22Rv1 (cell line): ENCODE results near the gene SNTB2.
A peak's percentile ranks its signal among the peaks of the same experiment; 100 is the strongest.

Experiments used
- H3K27ac ChIP-seq: fragments of 450-650 bp; 2 replicates; pipeline ENCODE4 v1.5.1; 2017
- ZFX ChIP-seq: fragments of 450-650 bp; IDR thresholded peaks from 2 replicates; pipeline ENCODE4 v1.6.1; 2017; ENCODE audit warnings: antibody characterized with exemption, borderline replicate concordance
- TF ChIP-seq, protein P1 (sequence below): fragments of 450-650 bp; IDR thresholded peaks from 2 replicates; pipeline ENCODE4 v1.5.1; 2017; ENCODE audit warnings: mild to moderate bottlenecking

SNTB2 gene

DNA sequence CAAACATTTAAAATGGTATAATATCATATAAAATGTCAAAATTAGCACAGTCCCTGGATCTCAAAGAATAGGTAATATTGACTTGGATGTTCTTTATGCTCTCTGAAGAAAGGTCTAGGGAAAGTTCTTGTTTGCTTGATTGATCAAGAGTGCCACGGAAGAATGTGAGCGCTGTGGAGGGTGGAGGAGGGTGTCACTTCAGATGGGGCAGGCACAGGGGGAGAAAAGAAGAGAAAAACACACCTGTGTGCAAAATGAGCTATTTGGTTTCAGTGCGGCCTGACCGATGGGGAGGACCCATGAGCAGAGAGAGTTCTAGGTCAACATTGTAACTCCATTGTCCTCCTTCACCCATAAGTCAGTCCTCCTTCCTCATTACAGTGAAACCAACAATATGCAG lies 115.3 kb downstream of the SNTB2 start:
- H3K27ac ChIP-seq = no peak overlapping the region
- TF ChIP-seq, protein P1, sequence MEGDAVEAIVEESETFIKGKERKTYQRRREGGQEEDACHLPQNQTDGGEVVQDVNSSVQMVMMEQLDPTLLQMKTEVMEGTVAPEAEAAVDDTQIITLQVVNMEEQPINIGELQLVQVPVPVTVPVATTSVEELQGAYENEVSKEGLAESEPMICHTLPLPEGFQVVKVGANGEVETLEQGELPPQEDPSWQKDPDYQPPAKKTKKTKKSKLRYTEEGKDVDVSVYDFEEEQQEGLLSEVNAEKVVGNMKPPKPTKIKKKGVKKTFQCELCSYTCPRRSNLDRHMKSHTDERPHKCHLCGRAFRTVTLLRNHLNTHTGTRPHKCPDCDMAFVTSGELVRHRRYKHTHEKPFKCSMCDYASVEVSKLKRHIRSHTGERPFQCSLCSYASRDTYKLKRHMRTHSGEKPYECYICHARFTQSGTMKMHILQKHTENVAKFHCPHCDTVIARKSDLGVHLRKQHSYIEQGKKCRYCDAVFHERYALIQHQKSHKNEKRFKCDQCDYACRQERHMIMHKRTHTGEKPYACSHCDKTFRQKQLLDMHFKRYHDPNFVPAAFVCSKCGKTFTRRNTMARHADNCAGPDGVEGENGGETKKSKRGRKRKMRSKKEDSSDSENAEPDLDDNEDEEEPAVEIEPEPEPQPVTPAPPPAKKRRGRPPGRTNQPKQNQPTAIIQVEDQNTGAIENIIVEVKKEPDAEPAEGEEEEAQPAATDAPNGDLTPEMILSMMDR = no peak
- no peak for TF ChIP-seq ZFX

DNA sequence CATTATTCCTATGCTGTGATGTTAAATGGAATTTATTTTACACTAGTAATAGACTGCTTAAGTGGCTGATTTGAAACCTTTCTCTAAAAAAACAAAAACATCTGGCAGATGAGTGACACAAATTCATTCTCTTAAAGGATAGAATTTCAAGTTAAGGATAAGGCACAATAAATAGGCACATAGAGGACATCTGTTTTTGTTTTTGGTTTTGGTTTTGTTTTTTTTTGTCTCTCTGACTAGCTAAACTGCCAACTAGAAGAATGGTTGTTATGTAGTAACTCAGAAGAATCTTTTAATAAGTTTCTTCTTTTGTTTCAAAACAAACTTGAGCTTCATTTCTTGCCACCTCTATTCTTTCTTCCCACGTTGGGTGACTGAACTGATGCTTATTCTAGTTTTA lies 119.1 kb downstream of the SNTB2 start:
- TF ChIP-seq, protein P1 = no peak
- TF ChIP-seq ZFX = no peak
- H3K27ac ChIP-seq = no peak overlapping the region

DNA sequence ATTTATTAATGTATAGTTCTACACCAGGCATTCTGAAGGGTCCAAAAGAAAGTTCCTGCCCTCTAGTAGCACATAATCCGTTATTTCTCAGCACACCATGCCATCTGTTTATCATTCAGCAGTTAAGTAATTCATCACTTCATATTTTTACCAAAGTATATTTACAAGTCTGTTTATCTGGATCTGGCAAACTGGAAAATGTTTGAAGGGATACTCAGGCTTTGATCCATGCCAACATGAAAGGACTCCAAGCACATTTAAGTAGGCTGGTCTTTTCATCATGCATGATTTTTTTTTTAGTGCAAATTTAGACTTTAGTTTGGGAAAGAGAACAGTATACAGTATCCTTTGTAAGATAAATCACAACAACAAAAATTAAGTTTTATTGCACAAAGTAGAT lies 120.1 kb downstream of the SNTB2 start:
- H3K27ac ChIP-seq = no peak overlapping the region
- TF ChIP-seq, protein P1 = no peak
- TF ChIP-seq ZFX = no peak

DNA sequence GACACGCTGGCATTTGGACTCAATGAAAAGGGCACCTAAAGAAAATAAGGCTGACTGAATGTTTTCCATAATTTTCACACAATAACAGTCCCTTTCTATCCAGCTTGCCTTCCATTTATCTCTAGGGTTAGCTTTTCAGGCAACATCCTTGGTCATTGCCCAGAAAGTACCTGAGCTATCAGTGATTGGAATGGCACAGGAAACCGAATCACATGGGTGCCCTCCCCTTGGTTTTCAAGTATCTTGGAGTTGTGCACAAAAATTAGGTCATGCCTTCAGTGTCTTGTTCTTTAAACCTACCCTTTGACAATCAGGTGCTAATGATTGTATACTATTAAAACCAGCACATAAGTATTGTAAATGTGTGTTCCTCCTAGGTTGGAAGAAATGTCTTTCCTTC lies 120.9 kb downstream of the SNTB2 start:
- no peak overlapping the region for H3K27ac ChIP-seq
- TF ChIP-seq ZFX = no peak
- TF ChIP-seq, protein P1 = no peak

DNA sequence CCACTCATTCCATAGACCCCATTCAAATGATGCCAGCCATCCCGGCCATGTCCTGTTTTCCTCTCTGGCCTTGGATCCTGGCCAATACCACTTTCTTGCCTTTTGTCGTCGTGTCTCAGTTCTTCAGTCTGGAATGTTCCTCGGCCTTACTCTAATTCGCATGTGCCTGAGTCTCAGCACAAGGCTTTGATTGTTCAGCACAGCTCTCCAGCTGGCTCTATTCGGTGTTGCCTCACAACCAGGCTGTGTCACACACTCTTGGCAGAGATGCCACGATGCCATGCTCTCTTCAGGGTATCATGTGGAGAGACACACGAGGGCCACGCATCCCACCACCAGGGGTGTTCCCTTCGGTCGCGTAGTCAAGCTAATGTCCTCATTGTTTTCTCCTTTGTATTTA lies 122.4 kb downstream of the SNTB2 start:
- TF ChIP-seq, protein P1 = no peak
- TF ChIP-seq ZFX = no peak
- H3K27ac ChIP-seq = no peak overlapping the region

DNA sequence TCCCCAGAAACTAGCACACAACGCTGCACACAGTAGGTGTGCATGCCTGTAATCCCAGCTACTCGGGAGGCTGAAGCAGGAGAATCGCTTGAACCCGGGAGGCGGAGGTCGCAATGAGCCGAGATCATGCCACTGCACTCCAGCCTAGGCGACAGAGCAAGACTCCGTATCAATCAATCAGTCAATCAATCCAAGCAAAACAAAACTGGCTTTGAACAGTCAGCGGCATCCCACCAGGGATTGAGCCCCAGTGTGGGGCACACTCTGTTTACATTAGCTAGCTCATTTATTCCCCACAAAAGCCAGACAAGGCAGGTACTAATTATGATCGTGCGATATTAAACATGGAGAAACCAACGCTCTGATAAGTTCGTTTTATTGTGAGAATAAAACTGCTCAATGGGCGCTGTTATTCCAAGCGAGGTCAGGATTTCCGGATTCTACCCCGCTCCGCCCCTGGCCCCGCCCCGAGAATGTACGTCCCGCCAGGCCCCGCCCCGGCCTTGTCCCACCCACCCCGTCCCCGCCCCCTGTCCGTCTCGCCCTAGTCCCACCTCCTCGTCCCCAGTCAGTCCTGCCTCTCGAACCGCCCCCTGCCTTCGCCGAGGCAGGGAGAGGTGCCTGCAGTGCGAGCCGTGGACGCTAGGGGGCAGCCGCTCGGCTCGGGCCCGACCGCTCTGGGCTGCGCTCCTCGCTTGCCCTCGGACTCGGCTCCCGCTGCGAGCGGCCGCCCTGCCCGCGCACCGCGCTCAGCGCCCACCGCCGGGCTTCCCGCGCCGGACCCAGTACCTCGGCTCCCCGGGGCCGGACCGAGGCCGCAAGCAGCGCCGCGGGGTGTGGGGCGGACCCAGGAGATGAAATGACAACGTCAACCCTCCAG lies 123.9 kb downstream of the SNTB2 start, which contains the start of gene VPS4A:
VPS4A (plus strand) TSS at position 698 of the 880 bp plus-strand sequence; CDS start at position 860, 162 bp downstream.
- H3K27ac ChIP-seq = peak within 1 kb of the TSS; percentile 81
- TF ChIP-seq, protein P1 = peak; percentile 93
- TF ChIP-seq ZFX = no peak
